Measurements from ENCODE around the gene TTLL5.

The TTLL5 gene

DNA sequence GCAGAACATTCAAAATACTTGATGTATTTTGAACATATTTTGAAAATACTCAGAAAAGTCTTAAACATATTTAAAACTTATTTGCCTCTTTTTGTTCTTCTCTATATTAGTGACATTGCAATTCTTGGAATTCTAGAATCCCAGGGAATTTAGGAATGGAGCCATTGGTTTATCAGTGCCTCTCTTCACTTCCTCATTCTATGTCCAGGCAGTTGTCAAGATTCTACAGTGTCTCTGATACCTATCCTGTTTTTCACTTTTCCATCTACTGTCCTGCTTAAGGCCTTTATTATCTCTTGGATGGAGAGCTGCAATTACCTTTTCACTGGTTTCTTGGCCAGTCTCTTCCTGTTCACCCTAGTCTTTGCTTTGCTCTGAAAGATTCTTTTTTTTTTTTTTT lies 144.6 kb downstream of the TTLL5 start:
- Histone ChIP-seq H3K4me2 (ENCODE audit: low read length) (no peak overlapping the region), H3K27ac (no peak overlapping the region)
- TF ChIP-seq, protein P1, sequence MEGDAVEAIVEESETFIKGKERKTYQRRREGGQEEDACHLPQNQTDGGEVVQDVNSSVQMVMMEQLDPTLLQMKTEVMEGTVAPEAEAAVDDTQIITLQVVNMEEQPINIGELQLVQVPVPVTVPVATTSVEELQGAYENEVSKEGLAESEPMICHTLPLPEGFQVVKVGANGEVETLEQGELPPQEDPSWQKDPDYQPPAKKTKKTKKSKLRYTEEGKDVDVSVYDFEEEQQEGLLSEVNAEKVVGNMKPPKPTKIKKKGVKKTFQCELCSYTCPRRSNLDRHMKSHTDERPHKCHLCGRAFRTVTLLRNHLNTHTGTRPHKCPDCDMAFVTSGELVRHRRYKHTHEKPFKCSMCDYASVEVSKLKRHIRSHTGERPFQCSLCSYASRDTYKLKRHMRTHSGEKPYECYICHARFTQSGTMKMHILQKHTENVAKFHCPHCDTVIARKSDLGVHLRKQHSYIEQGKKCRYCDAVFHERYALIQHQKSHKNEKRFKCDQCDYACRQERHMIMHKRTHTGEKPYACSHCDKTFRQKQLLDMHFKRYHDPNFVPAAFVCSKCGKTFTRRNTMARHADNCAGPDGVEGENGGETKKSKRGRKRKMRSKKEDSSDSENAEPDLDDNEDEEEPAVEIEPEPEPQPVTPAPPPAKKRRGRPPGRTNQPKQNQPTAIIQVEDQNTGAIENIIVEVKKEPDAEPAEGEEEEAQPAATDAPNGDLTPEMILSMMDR (IDR thresholded peaks at IDR 0.05): no peak

DNA sequence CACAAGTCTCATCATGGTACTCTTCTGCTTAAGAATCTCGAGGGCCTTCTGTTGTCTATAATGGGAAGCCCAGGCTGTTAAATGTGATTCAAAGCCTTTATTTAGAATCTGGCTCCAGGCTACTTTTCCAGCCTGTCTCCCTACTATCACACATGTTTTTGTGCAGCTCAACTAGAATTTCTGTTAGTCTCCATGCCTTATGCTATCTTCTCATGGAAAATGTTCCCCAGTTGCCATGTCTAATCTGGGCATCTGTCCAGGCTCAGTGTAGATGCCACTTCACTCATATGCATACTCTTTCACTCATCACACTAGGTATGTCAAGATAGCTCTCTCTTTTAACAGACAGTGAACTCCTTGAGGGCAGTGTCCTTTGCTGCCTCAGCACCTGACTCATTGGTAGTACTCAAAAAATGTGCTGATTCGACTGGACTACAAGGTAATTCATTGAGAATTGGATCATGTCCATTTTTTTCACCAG lies 145.3 kb downstream of the TTLL5 start:
- no peaks in the 10 kb centered on the region for H3K79me2 ChIP-seq
- no peak overlapping the region for H3K9ac ChIP-seq
- H3K4me3 ChIP-seq (ENCODE audit: low read depth, low read length): no peak overlapping the region
- H3K36me3 ChIP-seq (ENCODE audit: control insufficient read depth, insufficient read depth, low read length): no peaks in the 10 kb centered on the region
- no peak overlapping the region for H3K27ac ChIP-seq
- H3K9me3 ChIP-seq (ENCODE audit: control insufficient read depth, low read length): no peaks in the 10 kb centered on the region
- H3K27me3 ChIP-seq (ENCODE audit: control insufficient read depth, insufficient read depth, low read length): no peaks in the 10 kb centered on the region
- H3K4me1 ChIP-seq: no peaks in the 10 kb centered on the region
- TF ChIP-seq, protein P1 (IDR thresholded peaks at IDR 0.05): no peak
- H2AFZ ChIP-seq: no peak overlapping the region
- no peak overlapping the region for H3K4me2 ChIP-seq (ENCODE audit: low read length)

More for the DNA sequence above, 144.6 kb downstream of the TTLL5 start:
- H3K4me3 ChIP-seq (ENCODE audit: low read depth, low read length): no peak overlapping the region
- no peak overlapping the region for H2AFZ ChIP-seq
- no peaks in the 10 kb centered on the region for H3K79me2 ChIP-seq
- H3K9ac ChIP-seq: no peak overlapping the region
- no peaks in the 10 kb centered on the region for H3K27me3 ChIP-seq (ENCODE audit: control insufficient read depth, insufficient read depth, low read length)
- no peaks in the 10 kb centered on the region for H3K9me3 ChIP-seq (ENCODE audit: control insufficient read depth, low read length)
- no peaks in the 10 kb centered on the region for H3K36me3 ChIP-seq (ENCODE audit: control insufficient read depth, insufficient read depth, low read length)
- H3K4me1 ChIP-seq: no peaks in the 10 kb centered on the region

DNA sequence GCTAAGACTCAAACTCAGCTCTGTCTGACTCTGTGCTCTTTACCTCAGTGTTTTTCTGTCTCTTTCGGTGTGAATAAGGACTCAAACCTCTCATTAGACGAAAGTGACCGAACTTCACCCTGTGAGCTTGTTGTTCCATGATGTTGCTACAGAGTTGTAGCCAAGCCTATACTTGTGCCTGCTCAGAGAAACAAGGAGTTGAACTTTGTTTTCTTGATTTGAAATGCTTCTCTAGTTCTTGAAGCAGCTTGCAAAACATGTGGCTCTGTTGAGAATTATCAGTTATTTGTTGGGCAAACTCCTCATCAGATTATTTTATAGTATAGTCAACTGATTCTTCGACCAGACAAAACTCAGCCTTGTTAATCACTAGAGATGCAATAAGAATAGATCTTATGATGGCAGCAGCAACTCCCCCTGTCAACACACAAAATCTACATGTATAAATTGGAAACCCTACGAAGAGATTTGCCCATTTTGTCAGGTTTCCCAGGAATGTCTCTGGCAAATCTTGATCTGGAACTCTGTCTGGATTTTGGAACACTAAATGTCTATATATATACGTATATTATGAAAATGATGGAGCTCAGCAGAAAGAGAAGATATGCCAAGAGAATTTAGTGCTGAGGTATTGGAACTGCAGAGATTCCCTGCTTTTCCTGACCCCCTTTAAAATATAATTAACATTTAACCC lies 146.8 kb downstream of the TTLL5 start:
- H3K27me3 ChIP-seq (ENCODE audit: control insufficient read depth, insufficient read depth, low read length): no peaks in the 10 kb centered on the region
- H3K27ac ChIP-seq: no peak overlapping the region
- H3K4me2 ChIP-seq (ENCODE audit: low read length): no peak overlapping the region
- H3K4me1 ChIP-seq: no peaks in the 10 kb centered on the region
- no peaks in the 10 kb centered on the region for H3K9me3 ChIP-seq (ENCODE audit: control insufficient read depth, low read length)
- H3K4me3 ChIP-seq (ENCODE audit: low read depth, low read length): no peak overlapping the region
- no peak overlapping the region for H3K9ac ChIP-seq
- H2AFZ ChIP-seq: no peak overlapping the region
- no peaks in the 10 kb centered on the region for H3K36me3 ChIP-seq (ENCODE audit: control insufficient read depth, insufficient read depth, low read length)
- H3K79me2 ChIP-seq: no peaks in the 10 kb centered on the region
- TF ChIP-seq, protein P1 (IDR thresholded peaks at IDR 0.05): no peak

DNA sequence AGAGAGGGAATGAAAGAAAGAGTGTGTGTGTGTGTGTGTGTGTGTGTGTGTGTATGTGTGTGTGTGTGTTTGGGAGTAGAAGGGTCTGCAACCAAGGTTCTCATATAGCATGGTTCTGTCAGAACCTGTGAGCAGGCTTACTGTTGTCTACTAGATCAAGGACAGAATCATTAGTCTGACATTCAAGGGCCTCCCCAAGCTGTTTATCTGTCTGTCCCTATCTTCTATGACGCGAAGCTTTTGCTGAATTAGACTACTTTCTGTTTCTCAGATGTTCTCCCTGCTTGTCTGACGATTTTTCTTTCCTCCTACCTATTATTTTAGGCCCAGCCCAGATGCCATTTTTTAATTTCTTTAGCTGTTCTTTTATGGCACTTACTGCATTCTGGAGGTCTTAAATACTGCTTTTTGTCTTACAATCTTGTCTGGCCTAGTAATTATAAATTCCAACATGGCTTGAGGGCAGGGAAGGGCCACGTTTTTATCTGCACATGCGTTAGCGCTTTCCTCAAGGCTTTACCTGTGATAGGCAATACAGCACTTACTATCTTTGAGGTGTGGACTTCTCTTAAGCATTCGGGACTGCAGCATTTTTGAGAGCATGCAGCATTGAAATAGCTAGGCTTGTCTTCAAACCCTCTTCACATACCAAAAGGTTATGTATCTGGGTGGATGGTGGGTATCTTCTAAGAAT lies 150.2 kb downstream of the TTLL5 start:
- no peaks in the 10 kb centered on the region for H3K36me3 ChIP-seq (ENCODE audit: control insufficient read depth, insufficient read depth, low read length)
- no peaks in the 10 kb centered on the region for H3K9me3 ChIP-seq (ENCODE audit: control insufficient read depth, low read length)
- no peak overlapping the region for H3K4me3 ChIP-seq (ENCODE audit: low read depth, low read length)
- no peak overlapping the region for H3K27ac ChIP-seq
- TF ChIP-seq, protein P1 (IDR thresholded peaks at IDR 0.05): no peak
- no peak overlapping the region for H3K9ac ChIP-seq
- H3K27me3 ChIP-seq (ENCODE audit: control insufficient read depth, insufficient read depth, low read length): no peaks in the 10 kb centered on the region
- H3K4me1 ChIP-seq: no peaks in the 10 kb centered on the region
- H3K4me2 ChIP-seq (ENCODE audit: low read length): peak overlapping the region; percentile 29
- H3K79me2 ChIP-seq: no peaks in the 10 kb centered on the region
- peak overlapping the region; percentile 34 for H2AFZ ChIP-seq

Data from parathyroid adenoma (tissue), 2 donors.